ENCODE data around the gene C19orf25.

C19orf25 gene

DNA sequence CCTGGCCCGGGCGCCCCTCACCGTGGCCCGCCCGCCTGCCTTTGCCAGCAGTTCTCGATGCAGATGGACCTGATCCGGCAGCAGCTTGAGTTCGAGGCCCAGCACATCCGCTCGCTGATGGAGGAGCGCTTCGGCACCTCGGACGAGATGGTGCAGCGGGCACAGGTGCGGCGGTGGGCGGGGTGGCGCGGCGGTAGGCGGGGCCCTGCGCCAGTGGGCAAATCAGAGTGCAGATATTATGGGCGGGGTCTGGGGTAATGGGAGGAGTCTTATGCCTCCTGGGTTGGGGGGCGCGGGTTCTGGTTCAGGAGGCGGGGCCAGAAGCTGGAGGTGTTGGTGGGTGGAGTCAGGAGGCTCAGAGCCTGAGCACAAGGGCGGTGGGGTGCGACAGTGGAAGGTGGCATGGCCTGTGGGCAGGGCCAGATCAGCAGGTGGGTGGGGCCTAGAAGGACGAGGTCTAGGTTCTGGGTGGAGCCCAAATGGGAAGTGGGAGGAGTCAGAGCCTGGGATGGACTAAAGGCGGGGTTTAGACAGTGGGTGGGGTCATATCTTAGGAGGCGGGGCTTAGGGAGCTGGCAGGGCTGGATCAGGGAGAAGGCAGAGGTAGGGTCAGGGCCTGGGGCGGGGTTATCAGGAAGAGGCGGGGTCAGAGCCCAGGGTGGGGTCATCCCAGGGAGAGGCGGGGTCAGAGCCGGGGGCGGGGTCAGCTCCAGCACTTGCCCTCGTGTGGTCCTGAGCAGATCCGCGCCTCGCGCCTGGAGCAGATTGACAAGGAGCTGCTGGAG lies 23.5 kb downstream of the C19orf25 start:
- Histone ChIP-seq H3K4me3 (ENCODE audit: low read depth, low read length) (no peak overlapping the region), H3K36me3 (ENCODE audit: control insufficient read depth, insufficient read depth, low read length) (no peaks in the 10 kb centered on the region), H3K4me1 (peaks cover 3% of the 10 kb centered on the region), H3K27me3 (ENCODE audit: control insufficient read depth, insufficient read depth, low read length) (peaks cover 10% of the 10 kb centered on the region), H3K27ac (no peak overlapping the region), H3K9me3 (ENCODE audit: control insufficient read depth, low read length) (no peaks in the 10 kb centered on the region), H3K79me2 (no peaks in the 10 kb centered on the region), H3K9ac (no peak overlapping the region), H3K4me2 (ENCODE audit: low read length) (no peak overlapping the region), H2AFZ (no peak overlapping the region)
- TF ChIP-seq, protein P1, sequence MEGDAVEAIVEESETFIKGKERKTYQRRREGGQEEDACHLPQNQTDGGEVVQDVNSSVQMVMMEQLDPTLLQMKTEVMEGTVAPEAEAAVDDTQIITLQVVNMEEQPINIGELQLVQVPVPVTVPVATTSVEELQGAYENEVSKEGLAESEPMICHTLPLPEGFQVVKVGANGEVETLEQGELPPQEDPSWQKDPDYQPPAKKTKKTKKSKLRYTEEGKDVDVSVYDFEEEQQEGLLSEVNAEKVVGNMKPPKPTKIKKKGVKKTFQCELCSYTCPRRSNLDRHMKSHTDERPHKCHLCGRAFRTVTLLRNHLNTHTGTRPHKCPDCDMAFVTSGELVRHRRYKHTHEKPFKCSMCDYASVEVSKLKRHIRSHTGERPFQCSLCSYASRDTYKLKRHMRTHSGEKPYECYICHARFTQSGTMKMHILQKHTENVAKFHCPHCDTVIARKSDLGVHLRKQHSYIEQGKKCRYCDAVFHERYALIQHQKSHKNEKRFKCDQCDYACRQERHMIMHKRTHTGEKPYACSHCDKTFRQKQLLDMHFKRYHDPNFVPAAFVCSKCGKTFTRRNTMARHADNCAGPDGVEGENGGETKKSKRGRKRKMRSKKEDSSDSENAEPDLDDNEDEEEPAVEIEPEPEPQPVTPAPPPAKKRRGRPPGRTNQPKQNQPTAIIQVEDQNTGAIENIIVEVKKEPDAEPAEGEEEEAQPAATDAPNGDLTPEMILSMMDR (IDR thresholded peaks at IDR 0.05) = no peak

DNA sequence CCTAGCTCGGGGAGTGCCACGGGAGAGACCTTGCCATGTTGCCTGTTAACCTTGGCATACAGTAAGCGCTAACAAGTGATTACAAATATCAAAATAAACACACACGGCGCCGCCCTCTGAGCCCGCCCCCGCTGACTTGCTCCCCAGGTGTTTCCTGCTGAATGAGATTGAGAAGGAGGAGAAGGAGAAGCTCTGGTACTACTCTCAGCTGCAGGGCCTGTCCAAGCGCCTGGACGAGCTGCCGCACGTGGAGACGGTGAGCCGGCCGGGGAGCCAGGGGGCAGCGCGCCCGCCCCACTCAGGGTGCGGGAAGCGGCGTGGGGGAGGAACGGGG lies 24.0 kb downstream of the C19orf25 start:
- Histone ChIP-seq H3K4me3 (ENCODE audit: low read depth, low read length) (no peak overlapping the region), H3K27me3 (ENCODE audit: control insufficient read depth, insufficient read depth, low read length) (peaks cover 13% of the 10 kb centered on the region), H3K36me3 (ENCODE audit: control insufficient read depth, insufficient read depth, low read length) (no peaks in the 10 kb centered on the region), H3K27ac (no peak overlapping the region), H3K4me2 (ENCODE audit: low read length) (no peak overlapping the region), H3K79me2 (no peaks in the 10 kb centered on the region), H3K9me3 (ENCODE audit: control insufficient read depth, low read length) (no peaks in the 10 kb centered on the region), H3K4me1 (peaks cover 3% of the 10 kb centered on the region), H3K9ac (no peak overlapping the region), H2AFZ (no peak overlapping the region)
- TF ChIP-seq, protein P1 (IDR thresholded peaks at IDR 0.05) = no peak

DNA sequence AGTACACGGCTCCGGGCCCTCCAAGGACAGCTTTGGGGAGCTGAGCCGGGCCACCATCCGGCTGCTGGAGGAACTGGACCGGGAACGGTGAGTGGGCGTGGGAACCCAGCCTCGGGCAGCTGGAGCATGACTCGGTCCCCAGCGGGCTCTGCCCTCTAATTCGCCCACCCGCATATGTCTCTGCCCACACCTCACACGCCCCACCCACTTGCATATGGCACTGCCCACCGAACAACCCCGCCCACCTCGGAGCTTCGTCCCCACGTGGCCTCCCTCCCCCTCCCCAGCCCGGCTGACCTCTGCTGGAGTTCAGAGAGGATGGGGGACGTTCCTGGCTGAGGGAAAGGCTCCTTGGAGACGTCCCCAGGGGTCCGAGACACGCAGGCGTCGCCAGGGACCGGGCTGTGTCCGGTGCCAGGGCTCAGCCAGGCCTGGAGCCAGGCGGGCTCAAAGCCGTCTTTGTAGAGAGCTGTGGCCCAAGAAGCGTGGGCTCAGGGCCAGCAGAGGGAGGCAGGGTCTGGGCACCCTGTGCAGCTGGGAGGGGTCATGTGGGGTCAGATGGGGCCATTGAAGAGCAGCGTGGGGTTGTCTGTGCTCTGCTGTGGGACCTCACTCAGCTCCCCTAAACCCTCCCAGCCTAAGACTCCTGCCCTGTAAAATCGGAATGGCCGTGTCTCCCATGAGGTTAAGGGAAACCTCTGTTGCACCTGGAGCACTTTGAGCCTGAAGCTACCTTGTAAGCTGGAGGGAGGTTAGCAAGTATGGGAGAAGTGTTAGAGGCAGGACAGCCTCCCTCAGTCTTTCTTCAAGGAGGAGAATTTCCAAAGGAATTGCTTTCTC lies 25.3 kb downstream of the C19orf25 start:
- no peaks in the 10 kb centered on the region for H3K36me3 ChIP-seq (ENCODE audit: control insufficient read depth, insufficient read depth, low read length)
- no peak overlapping the region for H3K4me3 ChIP-seq (ENCODE audit: low read depth, low read length)
- H3K9ac ChIP-seq = no peak overlapping the region
- no peak overlapping the region for H3K27ac ChIP-seq
- no peaks in the 10 kb centered on the region for H3K79me2 ChIP-seq
- H3K4me2 ChIP-seq (ENCODE audit: low read length) = no peak overlapping the region
- TF ChIP-seq, protein P1 (IDR thresholded peaks at IDR 0.05) = no peak
- peaks cover 3% of the 10 kb centered on the region for H3K4me1 ChIP-seq
- H3K9me3 ChIP-seq (ENCODE audit: control insufficient read depth, low read length) = no peaks in the 10 kb centered on the region
- H3K27me3 ChIP-seq (ENCODE audit: control insufficient read depth, insufficient read depth, low read length) = peaks cover 17% of the 10 kb centered on the region
- no peak overlapping the region for H2AFZ ChIP-seq

DNA sequence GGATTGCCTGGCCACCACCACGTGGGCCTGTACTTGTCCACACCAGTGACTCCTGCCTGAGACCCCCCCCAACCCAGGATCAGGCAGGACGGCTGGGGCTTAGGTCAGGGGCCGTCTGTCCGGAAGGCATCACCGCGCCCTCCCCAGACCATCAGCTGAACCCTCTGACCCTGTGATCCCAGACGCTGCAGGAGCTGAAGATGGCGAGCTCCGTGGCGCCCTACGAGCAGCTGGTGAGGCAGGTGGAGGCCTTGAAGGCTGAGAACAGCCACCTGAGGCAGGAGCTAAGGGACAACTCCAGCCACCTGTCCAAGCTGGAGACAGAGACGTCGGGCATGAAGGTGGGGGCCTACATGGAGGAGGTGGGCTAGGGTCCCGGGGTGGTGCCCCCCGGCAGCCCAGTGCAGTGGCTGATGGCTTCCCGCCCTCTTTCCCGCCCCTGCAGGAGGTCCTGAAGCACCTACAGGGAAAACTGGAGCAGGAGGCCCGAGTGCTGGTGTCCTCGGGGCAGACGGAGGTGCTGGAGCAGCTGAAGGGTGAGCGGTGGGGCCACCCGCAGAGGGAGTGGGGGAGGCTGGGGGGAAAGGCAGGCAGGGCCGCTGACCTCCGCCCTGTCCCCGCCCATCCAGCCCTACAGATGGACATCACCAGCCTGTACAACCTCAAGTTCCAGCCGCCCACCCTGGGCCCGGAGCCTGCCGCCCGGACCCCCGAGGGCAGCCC lies 26.1 kb downstream of the C19orf25 start:
- H3K9ac ChIP-seq = no peak overlapping the region
- H3K79me2 ChIP-seq = no peaks in the 10 kb centered on the region
- H2AFZ ChIP-seq = no peak overlapping the region
- peaks cover 3% of the 10 kb centered on the region for H3K4me1 ChIP-seq
- H3K36me3 ChIP-seq (ENCODE audit: control insufficient read depth, insufficient read depth, low read length) = no peaks in the 10 kb centered on the region
- no peaks in the 10 kb centered on the region for H3K9me3 ChIP-seq (ENCODE audit: control insufficient read depth, low read length)
- H3K27ac ChIP-seq = no peak overlapping the region
- TF ChIP-seq, protein P1 (IDR thresholded peaks at IDR 0.05) = no peak
- no peak overlapping the region for H3K4me3 ChIP-seq (ENCODE audit: low read depth, low read length)
- no peak overlapping the region for H3K4me2 ChIP-seq (ENCODE audit: low read length)
- H3K27me3 ChIP-seq (ENCODE audit: control insufficient read depth, insufficient read depth, low read length) = peaks cover 17% of the 10 kb centered on the region

Measured in parathyroid adenoma (tissue), 2 donors.